ENCODE results near the gene RIPPLY2.
"Not testable (repeated sequence)": the region's sequence is repeated elsewhere in the genome, so short reads cannot be mapped to it uniquely, and the experiment has no call there.

GRCh38 chr6:83897094-83897493 lies 43.9 kb downstream of the RIPPLY2 start:
- TF ChIP-seq POLR2AphosphoS5 (IDR thresholded peaks at IDR 0.05; ENCODE audit: low read depth, low read length); TAF1 (IDR thresholded peaks at IDR 0.05; ENCODE audit: borderline replicate concordance, low read depth, low read length); POLR2A (IDR thresholded peaks at IDR 0.05; ENCODE audit: low read depth, low read length): not testable (repeated sequence)

Measured in GM12892 (cell line).